Neural cell (in vitro differentiated cells): ENCODE results near the gene STARD9.
"Not testable (repeated sequence)": the region's sequence is repeated elsewhere in the genome, so short reads cannot be mapped to it uniquely, and the experiment has no call there.

Experiments
- EP300 ChIP-seq: fragments of 450-650 bp; conservative IDR thresholded peaks from 2 replicates; pipeline ENCODE4 v1.6.1; 2014; ENCODE audit warnings: antibody characterized with exemption, mild to moderate bottlenecking, moderate library complexity; ENCODE audit not compliant: poor library complexity, severe bottlenecking
- EZH2 ChIP-seq: fragments of 200-600, 300-800 bp; shearing (Covaris generic), sonication (generic); IDR thresholded peaks from 2 replicates; pipeline ENCODE4 v1.6.1; 2014; ENCODE audit warnings: antibody characterized with exemption, low read length, borderline replicate concordance, mild to moderate bottlenecking; ENCODE audit not compliant: insufficient read depth, poor library complexity, severe bottlenecking
- MXI1 ChIP-seq: fragments of 450-650 bp; conservative IDR thresholded peaks from 2 replicates; pipeline ENCODE4 v1.6.1; 2014; ENCODE audit warnings: antibody characterized with exemption, mild to moderate bottlenecking; ENCODE audit not compliant: poor library complexity, severe bottlenecking
- POLR2AphosphoS5 ChIP-seq: IDR thresholded peaks from 2 replicates; pipeline ENCODE4 v1.6.1; 2012
- RAD21 ChIP-seq: fragments of 450-650 bp; conservative IDR thresholded peaks from 2 replicates; pipeline ENCODE4 v1.6.1; 2014; ENCODE audit warnings: antibody characterized with exemption, mild to moderate bottlenecking, moderate library complexity
- SMC3 ChIP-seq: fragments of 450-650 bp; conservative IDR thresholded peaks from 2 replicates; pipeline ENCODE4 v1.6.1; 2014; ENCODE audit warnings: antibody characterized with exemption, mild to moderate bottlenecking, moderate library complexity; ENCODE audit not compliant: poor library complexity
- TAF1 ChIP-seq: IDR thresholded peaks from 2 replicates; pipeline ENCODE4 v1.6.1; 2012; ENCODE audit warnings: low read depth
- TF ChIP-seq, protein P1 (sequence below): fragments of 450-650 bp; IDR thresholded peaks from 2 replicates; pipeline ENCODE4 v1.5.1; 2014; ENCODE audit warnings: antibody characterized with exemption, mild to moderate bottlenecking, moderate library complexity; ENCODE audit not compliant: poor library complexity, severe bottlenecking
- TF ChIP-seq, protein P2 (sequence below): IDR thresholded peaks from 2 replicates; pipeline ENCODE4 v1.6.1; 2012; ENCODE audit warnings: borderline replicate concordance

DNA sequence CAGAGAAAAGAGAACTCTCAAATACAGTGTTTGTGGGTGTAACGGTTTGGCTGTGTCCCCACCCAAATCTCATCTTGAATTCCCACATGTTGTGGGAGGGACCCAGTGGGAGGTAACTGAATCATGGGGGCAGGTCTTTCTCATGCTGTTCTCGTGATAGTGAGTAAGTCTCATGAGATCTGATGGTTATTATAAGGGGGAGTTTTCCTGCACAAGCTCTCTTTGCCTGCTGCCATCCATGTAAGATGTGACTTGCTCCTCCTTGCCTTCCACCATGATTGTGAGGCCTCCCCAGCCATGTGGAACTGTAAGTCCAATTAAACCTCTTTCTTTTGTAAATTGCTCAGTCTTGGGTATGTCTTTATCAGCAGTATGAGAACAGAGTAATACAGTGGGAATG is 186.4 kb downstream of the STARD9 start:
- TF ChIP-seq, protein P1, sequence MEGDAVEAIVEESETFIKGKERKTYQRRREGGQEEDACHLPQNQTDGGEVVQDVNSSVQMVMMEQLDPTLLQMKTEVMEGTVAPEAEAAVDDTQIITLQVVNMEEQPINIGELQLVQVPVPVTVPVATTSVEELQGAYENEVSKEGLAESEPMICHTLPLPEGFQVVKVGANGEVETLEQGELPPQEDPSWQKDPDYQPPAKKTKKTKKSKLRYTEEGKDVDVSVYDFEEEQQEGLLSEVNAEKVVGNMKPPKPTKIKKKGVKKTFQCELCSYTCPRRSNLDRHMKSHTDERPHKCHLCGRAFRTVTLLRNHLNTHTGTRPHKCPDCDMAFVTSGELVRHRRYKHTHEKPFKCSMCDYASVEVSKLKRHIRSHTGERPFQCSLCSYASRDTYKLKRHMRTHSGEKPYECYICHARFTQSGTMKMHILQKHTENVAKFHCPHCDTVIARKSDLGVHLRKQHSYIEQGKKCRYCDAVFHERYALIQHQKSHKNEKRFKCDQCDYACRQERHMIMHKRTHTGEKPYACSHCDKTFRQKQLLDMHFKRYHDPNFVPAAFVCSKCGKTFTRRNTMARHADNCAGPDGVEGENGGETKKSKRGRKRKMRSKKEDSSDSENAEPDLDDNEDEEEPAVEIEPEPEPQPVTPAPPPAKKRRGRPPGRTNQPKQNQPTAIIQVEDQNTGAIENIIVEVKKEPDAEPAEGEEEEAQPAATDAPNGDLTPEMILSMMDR: not testable (repeated sequence)
- not testable (repeated sequence) for TF ChIP-seq POLR2AphosphoS5, RAD21, EZH2, EP300, MXI1, TAF1, SMC3
- TF ChIP-seq, protein P2, sequence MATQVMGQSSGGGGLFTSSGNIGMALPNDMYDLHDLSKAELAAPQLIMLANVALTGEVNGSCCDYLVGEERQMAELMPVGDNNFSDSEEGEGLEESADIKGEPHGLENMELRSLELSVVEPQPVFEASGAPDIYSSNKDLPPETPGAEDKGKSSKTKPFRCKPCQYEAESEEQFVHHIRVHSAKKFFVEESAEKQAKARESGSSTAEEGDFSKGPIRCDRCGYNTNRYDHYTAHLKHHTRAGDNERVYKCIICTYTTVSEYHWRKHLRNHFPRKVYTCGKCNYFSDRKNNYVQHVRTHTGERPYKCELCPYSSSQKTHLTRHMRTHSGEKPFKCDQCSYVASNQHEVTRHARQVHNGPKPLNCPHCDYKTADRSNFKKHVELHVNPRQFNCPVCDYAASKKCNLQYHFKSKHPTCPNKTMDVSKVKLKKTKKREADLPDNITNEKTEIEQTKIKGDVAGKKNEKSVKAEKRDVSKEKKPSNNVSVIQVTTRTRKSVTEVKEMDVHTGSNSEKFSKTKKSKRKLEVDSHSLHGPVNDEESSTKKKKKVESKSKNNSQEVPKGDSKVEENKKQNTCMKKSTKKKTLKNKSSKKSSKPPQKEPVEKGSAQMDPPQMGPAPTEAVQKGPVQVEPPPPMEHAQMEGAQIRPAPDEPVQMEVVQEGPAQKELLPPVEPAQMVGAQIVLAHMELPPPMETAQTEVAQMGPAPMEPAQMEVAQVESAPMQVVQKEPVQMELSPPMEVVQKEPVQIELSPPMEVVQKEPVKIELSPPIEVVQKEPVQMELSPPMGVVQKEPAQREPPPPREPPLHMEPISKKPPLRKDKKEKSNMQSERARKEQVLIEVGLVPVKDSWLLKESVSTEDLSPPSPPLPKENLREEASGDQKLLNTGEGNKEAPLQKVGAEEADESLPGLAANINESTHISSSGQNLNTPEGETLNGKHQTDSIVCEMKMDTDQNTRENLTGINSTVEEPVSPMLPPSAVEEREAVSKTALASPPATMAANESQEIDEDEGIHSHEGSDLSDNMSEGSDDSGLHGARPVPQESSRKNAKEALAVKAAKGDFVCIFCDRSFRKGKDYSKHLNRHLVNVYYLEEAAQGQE: not testable (repeated sequence)
